WTC11 (cell line): ENCODE data around the gene SMAD5. TPM values are rescaled to one million over a fixed set of nuclear protein-coding genes. Genes with fewer than 3 reads are reported as not detected.

ENCODE experiments used
- ATAC-seq: fragments of 200-7000 bp; cut with Tn5 transposase; 2 replicates; pipeline ENCODE4 v1.10.0; 2021; ENCODE audit warnings: mild to moderate bottlenecking, moderate library complexity
- CTCF ChIA-PET: fragments of 300-600 bp; sonication (Branson Sonifier 250); formaldehyde crosslinking; loops from one replicate; lab custom pipeline; 2021; ENCODE audit warnings: antibody characterized with exemption; lab: Charles Lee
- POLR2A ChIA-PET: fragments of 350-600 bp; sonication (Branson Sonifier 250); formaldehyde crosslinking; loops from one replicate; lab custom pipeline; 2021; ENCODE audit warnings: antibody characterized with exemption; lab: Charles Lee
- DNase-seq: peaks from one replicate; pipeline ENCODE4 v3.0.0; 2021; ENCODE audit warnings: low spot score
- H3K27ac Mint-ChIP-seq: 2 replicates; pipeline ENCODE4 v1.8.0; 2021; ENCODE audit warnings: mixed read lengths
- H3K27me3 Mint-ChIP-seq: 2 replicates; pipeline ENCODE4 v1.8.0; 2021; ENCODE audit warnings: low read depth, mild to moderate bottlenecking, moderate library complexity, mixed read lengths
- H3K36me3 Mint-ChIP-seq: 2 replicates; pipeline ENCODE4 v1.8.0; 2021; ENCODE audit warnings: mixed read lengths
- H3K4me1 Mint-ChIP-seq: 2 replicates; pipeline ENCODE4 v1.8.0; 2022; ENCODE audit warnings: mixed read lengths
- H3K4me3 Mint-ChIP-seq: 2 replicates; pipeline ENCODE4 v1.8.0; 2021; ENCODE audit warnings: mild to moderate bottlenecking, moderate library complexity, mixed read lengths
- H3K9me3 Mint-ChIP-seq: 2 replicates; pipeline ENCODE4 v1.8.0; 2021; ENCODE audit warnings: mixed read lengths
- ATF3 ChIP-seq: sonication (generic); formaldehyde crosslinking; conservative IDR thresholded peaks from 2 replicates; pipeline ENCODE4 v1.8.1; 2022; ENCODE audit warnings: mild to moderate bottlenecking, missing genetic modification reagents
- CBFB ChIP-seq: sonication (generic); formaldehyde crosslinking; IDR thresholded peaks from 2 replicates; pipeline ENCODE4 v1.8.1; 2022; ENCODE audit warnings: mild to moderate bottlenecking, low read depth, missing genetic modification reagents
- CREM ChIP-seq: sonication (generic); formaldehyde crosslinking; IDR thresholded peaks from 2 replicates; pipeline ENCODE4 v1.8.1; 2022; ENCODE audit warnings: mild to moderate bottlenecking, missing genetic modification reagents, moderate library complexity
- EMX1 ChIP-seq: fragments of 250-450 bp; sonication (Bioruptor Pico); IDR thresholded peaks from 2 replicates; pipeline ENCODE4 v1.8.0; 2021; ENCODE audit warnings: mild to moderate bottlenecking
- HMGA2 ChIP-seq: fragments of 250-450 bp; sonication (Bioruptor Pico); IDR thresholded peaks from 2 replicates; pipeline ENCODE4 v1.4.0; 2021; ENCODE audit warnings: mild to moderate bottlenecking, moderate library complexity
- NFATC4 ChIP-seq: fragments of 250-450 bp; sonication (Bioruptor Pico); IDR thresholded peaks from 2 replicates; pipeline ENCODE4 v1.9.0; 2021; ENCODE audit warnings: mild to moderate bottlenecking
- PRRX2 ChIP-seq: fragments of 250-450 bp; sonication (Bioruptor Pico); IDR thresholded peaks from 2 replicates; pipeline ENCODE4 v1.8.0; 2021; ENCODE audit warnings: mild to moderate bottlenecking
- SP1 ChIP-seq: sonication (generic); formaldehyde crosslinking; conservative IDR thresholded peaks from 2 replicates; pipeline ENCODE4 v1.8.1; 2022; ENCODE audit warnings: missing genetic modification reagents
- ZNF138 ChIP-seq: sonication (generic); formaldehyde crosslinking; conservative IDR thresholded peaks from 2 replicates; pipeline ENCODE4 v1.8.1; 2022; ENCODE audit warnings: mild to moderate bottlenecking, moderate library complexity, missing genetic modification reagents
- ZNF423 ChIP-seq: fragments of 250-450 bp; sonication (Bioruptor Pico); IDR thresholded peaks from 2 replicates; pipeline ENCODE4 v2.1.2; 2022; ENCODE audit warnings: mild to moderate bottlenecking, moderate library complexity
- total RNA-seq: library from RNA; stranded (reverse); gene quantifications from 3 replicates; pipeline ENCODE4 v1.2.3, GENCODE V29; 2021
- TF ChIP-seq, protein P1 (sequence below): sonication (generic); formaldehyde crosslinking; IDR thresholded peaks from 2 replicates; pipeline ENCODE4 v1.8.0; 2023; ENCODE audit warnings: missing genetic modification reagents, mild to moderate bottlenecking, borderline replicate concordance
- TF ChIP-seq, protein P2 (sequence below): fragments of 200-600 bp; IDR thresholded peaks from 2 replicates; pipeline ENCODE4 v1.8.0; 2022; ENCODE audit warnings: antibody characterized with exemption
- TF ChIP-seq, protein P3 (sequence below): fragments of 250-450 bp; sonication (Bioruptor Pico); IDR thresholded peaks from 2 replicates; pipeline ENCODE4 v1.8.0; 2021; ENCODE audit warnings: mild to moderate bottlenecking

Gene SMAD5
- total RNA-seq, 1 experiment from 2014 or later, result 65.2 TPM

- TF ChIP-seq, protein P1, sequence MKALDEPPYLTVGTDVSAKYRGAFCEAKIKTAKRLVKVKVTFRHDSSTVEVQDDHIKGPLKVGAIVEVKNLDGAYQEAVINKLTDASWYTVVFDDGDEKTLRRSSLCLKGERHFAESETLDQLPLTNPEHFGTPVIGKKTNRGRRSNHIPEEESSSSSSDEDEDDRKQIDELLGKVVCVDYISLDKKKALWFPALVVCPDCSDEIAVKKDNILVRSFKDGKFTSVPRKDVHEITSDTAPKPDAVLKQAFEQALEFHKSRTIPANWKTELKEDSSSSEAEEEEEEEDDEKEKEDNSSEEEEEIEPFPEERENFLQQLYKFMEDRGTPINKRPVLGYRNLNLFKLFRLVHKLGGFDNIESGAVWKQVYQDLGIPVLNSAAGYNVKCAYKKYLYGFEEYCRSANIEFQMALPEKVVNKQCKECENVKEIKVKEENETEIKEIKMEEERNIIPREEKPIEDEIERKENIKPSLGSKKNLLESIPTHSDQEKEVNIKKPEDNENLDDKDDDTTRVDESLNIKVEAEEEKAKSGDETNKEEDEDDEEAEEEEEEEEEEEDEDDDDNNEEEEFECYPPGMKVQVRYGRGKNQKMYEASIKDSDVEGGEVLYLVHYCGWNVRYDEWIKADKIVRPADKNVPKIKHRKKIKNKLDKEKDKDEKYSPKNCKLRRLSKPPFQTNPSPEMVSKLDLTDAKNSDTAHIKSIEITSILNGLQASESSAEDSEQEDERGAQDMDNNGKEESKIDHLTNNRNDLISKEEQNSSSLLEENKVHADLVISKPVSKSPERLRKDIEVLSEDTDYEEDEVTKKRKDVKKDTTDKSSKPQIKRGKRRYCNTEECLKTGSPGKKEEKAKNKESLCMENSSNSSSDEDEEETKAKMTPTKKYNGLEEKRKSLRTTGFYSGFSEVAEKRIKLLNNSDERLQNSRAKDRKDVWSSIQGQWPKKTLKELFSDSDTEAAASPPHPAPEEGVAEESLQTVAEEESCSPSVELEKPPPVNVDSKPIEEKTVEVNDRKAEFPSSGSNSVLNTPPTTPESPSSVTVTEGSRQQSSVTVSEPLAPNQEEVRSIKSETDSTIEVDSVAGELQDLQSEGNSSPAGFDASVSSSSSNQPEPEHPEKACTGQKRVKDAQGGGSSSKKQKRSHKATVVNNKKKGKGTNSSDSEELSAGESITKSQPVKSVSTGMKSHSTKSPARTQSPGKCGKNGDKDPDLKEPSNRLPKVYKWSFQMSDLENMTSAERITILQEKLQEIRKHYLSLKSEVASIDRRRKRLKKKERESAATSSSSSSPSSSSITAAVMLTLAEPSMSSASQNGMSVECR (CRISPR knock-in tag), result no peak
- TF ChIP-seq, protein P2, sequence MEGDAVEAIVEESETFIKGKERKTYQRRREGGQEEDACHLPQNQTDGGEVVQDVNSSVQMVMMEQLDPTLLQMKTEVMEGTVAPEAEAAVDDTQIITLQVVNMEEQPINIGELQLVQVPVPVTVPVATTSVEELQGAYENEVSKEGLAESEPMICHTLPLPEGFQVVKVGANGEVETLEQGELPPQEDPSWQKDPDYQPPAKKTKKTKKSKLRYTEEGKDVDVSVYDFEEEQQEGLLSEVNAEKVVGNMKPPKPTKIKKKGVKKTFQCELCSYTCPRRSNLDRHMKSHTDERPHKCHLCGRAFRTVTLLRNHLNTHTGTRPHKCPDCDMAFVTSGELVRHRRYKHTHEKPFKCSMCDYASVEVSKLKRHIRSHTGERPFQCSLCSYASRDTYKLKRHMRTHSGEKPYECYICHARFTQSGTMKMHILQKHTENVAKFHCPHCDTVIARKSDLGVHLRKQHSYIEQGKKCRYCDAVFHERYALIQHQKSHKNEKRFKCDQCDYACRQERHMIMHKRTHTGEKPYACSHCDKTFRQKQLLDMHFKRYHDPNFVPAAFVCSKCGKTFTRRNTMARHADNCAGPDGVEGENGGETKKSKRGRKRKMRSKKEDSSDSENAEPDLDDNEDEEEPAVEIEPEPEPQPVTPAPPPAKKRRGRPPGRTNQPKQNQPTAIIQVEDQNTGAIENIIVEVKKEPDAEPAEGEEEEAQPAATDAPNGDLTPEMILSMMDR, result no peak
- TF ChIP-seq, protein P3, sequence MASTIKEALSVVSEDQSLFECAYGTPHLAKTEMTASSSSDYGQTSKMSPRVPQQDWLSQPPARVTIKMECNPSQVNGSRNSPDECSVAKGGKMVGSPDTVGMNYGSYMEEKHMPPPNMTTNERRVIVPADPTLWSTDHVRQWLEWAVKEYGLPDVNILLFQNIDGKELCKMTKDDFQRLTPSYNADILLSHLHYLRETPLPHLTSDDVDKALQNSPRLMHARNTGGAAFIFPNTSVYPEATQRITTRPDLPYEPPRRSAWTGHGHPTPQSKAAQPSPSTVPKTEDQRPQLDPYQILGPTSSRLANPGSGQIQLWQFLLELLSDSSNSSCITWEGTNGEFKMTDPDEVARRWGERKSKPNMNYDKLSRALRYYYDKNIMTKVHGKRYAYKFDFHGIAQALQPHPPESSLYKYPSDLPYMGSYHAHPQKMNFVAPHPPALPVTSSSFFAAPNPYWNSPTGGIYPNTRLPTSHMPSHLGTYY, result no peak
These were observed 69.2 kb downstream of the SMAD5 start (continued) for GRCh38 chr5:136201870-136202269.

- no peak for TF ChIP-seq ATF3 (CRISPR knock-in tag)
- TF ChIP-seq ZNF423 (CRISPR knock-in tag), result peak; percentile 30; the same call in 1 of the 2 replicates
- no peak for TF ChIP-seq NFATC4 (CRISPR knock-in tag)
- TF ChIP-seq CREM (CRISPR knock-in tag), result peak; percentile 60; the same call in 1 of the 2 replicates
- no peak for TF ChIP-seq CBFB (CRISPR knock-in tag)
- no peak for TF ChIP-seq PRRX2 (CRISPR knock-in tag)
- 0 out of 2 replicates have a peak, but pooled peaks have one; percentile 45 for TF ChIP-seq SP1 (CRISPR knock-in tag)
- TF ChIP-seq HMGA2, result no peak
- no peak for TF ChIP-seq EMX1 (CRISPR knock-in tag)
- TF ChIP-seq, all 79 proteins: peak for 3
- ChIA-PET CTCF (interaction anchor here (0.7 to 1.5 kb wide), 6 partner anchors 9 to 636 kb away, joined by 3 to 11 read pairs (median 3); no protein-coding TSS in a partner anchor), POLR2A (no interaction called here)
- peaks cover 31% of the 10 kb centered on the region for H3K4me1 Mint-ChIP-seq
- peaks cover 5% of the 10 kb centered on the region; the same call in 1 of the 2 replicates for H3K36me3 Mint-ChIP-seq
- DNase-seq (peak; percentile 73), ATAC-seq (peak; percentile 97)
- no peak overlapping the region for H3K27ac Mint-ChIP-seq
- H3K9me3 Mint-ChIP-seq, result peaks cover 8% of the 10 kb centered on the region; the same call in 1 of the 2 replicates
- H3K4me3 Mint-ChIP-seq, result peak overlapping the region; percentile 56
- peaks cover 100% of the 10 kb centered on the region for H3K27me3 Mint-ChIP-seq
These were observed 70.0 kb downstream of the SMAD5 start for GRCh38 chr5:136202469-136203205.

DNA sequence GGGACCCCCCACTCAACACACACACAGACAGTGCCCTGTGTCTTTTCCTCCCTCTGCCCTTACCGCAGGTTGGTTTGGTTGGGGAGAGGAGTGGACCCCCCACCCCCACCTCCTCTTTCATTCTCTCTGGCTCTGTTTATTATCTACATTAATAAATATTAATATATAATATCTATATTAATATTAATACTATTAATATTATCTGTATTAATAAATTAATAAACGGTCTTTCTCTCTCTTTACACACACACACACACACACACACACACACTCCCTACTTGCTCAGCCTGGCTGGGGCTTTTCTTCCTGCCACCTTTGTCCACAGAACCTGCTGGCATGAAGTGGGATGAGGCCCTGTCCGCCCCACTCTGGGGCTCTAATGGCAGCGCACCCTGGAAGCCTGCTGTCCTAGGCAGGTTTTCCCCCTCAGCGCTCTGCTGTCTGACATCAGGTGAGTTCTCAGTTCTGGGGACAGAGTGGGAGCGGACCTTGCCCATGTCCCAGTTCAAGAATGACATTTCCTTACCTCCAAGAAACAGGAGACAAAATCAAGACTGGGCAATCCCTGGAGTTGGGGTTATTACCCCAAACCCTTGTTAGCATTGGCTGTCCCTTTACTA lies 70.8 kb downstream of the SMAD5 start:
- DNase-seq, result no peak
- Mint-ChIP-seq H3K36me3 (peaks cover 5% of the 10 kb centered on the region; the same call in 1 of the 2 replicates), H3K27me3 (peaks cover 100% of the 10 kb centered on the region), H3K27ac (no peak overlapping the region), H3K4me1 (peaks cover 31% of the 10 kb centered on the region), H3K4me3 (peak overlapping the region; percentile 57), H3K9me3 (peaks cover 8% of the 10 kb centered on the region; the same call in 1 of the 2 replicates)
- ChIA-PET POLR2A (no interaction called here), CTCF (interaction anchor here (0.7 to 1.5 kb wide), 6 partner anchors 8 to 637 kb away, joined by 3 to 11 read pairs (median 3); no protein-coding TSS in a partner anchor)
- peak; percentile 2; the same call in 1 of the 2 replicates for ATAC-seq
- peak; percentile 92 for TF ChIP-seq HMGA2
- TF ChIP-seq ZNF138 (CRISPR knock-in tag), result no peak
